Heart right ventricle (tissue), 16 donors: ENCODE results near the gene RFT1. TPM values are rescaled to one million over a fixed set of nuclear protein-coding genes. Genes with fewer than 3 reads are reported as not detected.
A peak's percentile ranks its signal among the peaks of the same experiment; 100 is the strongest.

ENCODE experiments used
- ATAC-seq, 8 donors: fragments of 200-7000 bp; cut with Tn5 transposase; one replicate each; pipeline ENCODE4 v1.9.1; 2020; ENCODE audit warnings: mild to moderate bottlenecking in 8 of 8, moderate library complexity in 8 of 8, moderate number of reproducible peaks in 1 of 8
- DNase-seq, 2 donors: peaks; one replicate each; pipeline ENCODE4 v3.0.0-alpha.2; 2020
- H3K27ac ChIP-seq, 10 donors: fragments of 200-600 bp; sonication (generic) in 2 of 10; one replicate each; pipeline versions ENCODE4 v1.5.0 to v1.8.0; 2020 to 2022; ENCODE audit warnings: mild to moderate bottlenecking in 3 of 10
- H3K27me3 ChIP-seq, 7 donors: fragments of 200-600 bp; one replicate each; pipeline ENCODE4 v1.8.0; 2021 to 2022; ENCODE audit warnings: mild to moderate bottlenecking in 2 of 7
- H3K36me3 ChIP-seq, 9 donors: fragments of 200-600 bp; sonication (generic) in 1 of 9; one replicate each; pipeline versions ENCODE4 v1.5.0 to v1.8.0; 2020 to 2022; ENCODE audit warnings: mild to moderate bottlenecking in 2 of 9
- H3K4me1 ChIP-seq, 9 donors: fragments of 200-600 bp; sonication (generic) in 1 of 9; one replicate each; pipeline versions ENCODE4 v1.5.0 to v1.8.0; 2020 to 2022; ENCODE audit warnings: mild to moderate bottlenecking in 4 of 9
- H3K4me3 ChIP-seq, 10 donors: fragments of 200-600 bp; sonication (generic) in 2 of 10; one replicate each; pipeline versions ENCODE4 v1.5.0 to v1.8.0; 2020 to 2022; ENCODE audit warnings: mild to moderate bottlenecking in 7 of 10, moderate library complexity in 2 of 10
- H3K9me3 ChIP-seq, 11 donors: fragments of 200-600 bp in 10 of 11; sonication (generic) in 2 of 11; one replicate each; pipeline versions ENCODE4 v1.5.0 to v1.8.0; 2013 to 2022; ENCODE audit warnings: mild to moderate bottlenecking in 2 of 11, control low read depth in 1 of 11, moderate library complexity in 1 of 11
- WGBS, 2 donors: extraction: QIAGEN DNeasy Blood & Tissue Kit; methylation state at CpG; one replicate each; pipeline ENCODE4 v1.1.7; 2013; ENCODE audit warnings: inconsistent platforms in 1 of 2; 5-methylcytosine and 5-hydroxymethylcytosine counted together
- intact Hi-C, 10 donors: fragments of 100-400 bp; cut with DNase I; formaldehyde crosslinking; loops; one replicate each; pipeline versions ENCODE4 v1.11.1 to v1.14.2; 2022
- polyA plus RNA-seq, 2 donors: library from polyadenylated mRNA; stranded (reverse); fragments of 200-250 nt; gene quantifications; one replicate each; pipeline ENCODE4 v1.2.3, GENCODE V29; 2013
- total RNA-seq, 10 donors: library from RNA; stranded (reverse); fragmentation: NEBNext Ultra II Directional in 3 of 10; extraction: Animal tissue kit (Norgen Biotek cat#: 25700) in 3 of 10; gene quantifications; one replicate each; pipeline versions ENCODE4 v1.2.1 to v1.2.4, GENCODE V29; 2021 to 2023
- TF ChIP-seq, protein P1 (sequence below), 9 donors: fragments of 200-600 bp; sonication (generic) in 2 of 9; IDR thresholded peaks; one replicate each; pipeline versions ENCODE4 v1.5.0 to v1.8.0; 2021 to 2022; ENCODE audit warnings: antibody characterized with exemption in 9 of 9, mild to moderate bottlenecking in 5 of 9, moderate library complexity in 1 of 9
- donor health status: Arrhythmogenic right ventricular cardiomyopathy.
- donor health status: ischemic (EF 13 %, LVEDD 7.1; RV severe dilation, severe dysfunction).
- donor health status: healthy with polysubstance abuse.
- donor health status: DM: no; HTN: yes; CAD: no.
- donor health status: DM: no; HTN: no; CAD: no.
- donor health status: ischemic (EF 25% LVEDD 6.9; RV normal size, moderate dysfunction).
- donor health status: ischemic (EF 25% LVEDD 5.7; RV mildly dilated, moderate dysfunction).
- donor health status: healthy.
- donor health status: DM: yes; HTN: yes; CAD: no.
- donor health status: Ischemic cardiomyopathy.
- donor health status: ischemic (EF 35%, LVEDD 5.7; RV mildly dilated, moderate dysfunction).
- donor health status: nonischemic (EF 11% LVEDD 7.7; RV severe dilation, severe dysfunction).
- donor health status: DM: yes; HTN: yes; CAD: no.
- donor health status: PGD.
- donor health status: ischemic (EF 29% LVEDD 5.4; RV normal size, mild dysfunction).
- donor health status: nonischemic (EF 23%, LVEDD 6.1; RV moderate dilation, normal function).

RFT1 gene
- total and polyA plus RNA-seq, 12 donors: 4.6 to 13.1 (median 9.1) TPM

DNA sequence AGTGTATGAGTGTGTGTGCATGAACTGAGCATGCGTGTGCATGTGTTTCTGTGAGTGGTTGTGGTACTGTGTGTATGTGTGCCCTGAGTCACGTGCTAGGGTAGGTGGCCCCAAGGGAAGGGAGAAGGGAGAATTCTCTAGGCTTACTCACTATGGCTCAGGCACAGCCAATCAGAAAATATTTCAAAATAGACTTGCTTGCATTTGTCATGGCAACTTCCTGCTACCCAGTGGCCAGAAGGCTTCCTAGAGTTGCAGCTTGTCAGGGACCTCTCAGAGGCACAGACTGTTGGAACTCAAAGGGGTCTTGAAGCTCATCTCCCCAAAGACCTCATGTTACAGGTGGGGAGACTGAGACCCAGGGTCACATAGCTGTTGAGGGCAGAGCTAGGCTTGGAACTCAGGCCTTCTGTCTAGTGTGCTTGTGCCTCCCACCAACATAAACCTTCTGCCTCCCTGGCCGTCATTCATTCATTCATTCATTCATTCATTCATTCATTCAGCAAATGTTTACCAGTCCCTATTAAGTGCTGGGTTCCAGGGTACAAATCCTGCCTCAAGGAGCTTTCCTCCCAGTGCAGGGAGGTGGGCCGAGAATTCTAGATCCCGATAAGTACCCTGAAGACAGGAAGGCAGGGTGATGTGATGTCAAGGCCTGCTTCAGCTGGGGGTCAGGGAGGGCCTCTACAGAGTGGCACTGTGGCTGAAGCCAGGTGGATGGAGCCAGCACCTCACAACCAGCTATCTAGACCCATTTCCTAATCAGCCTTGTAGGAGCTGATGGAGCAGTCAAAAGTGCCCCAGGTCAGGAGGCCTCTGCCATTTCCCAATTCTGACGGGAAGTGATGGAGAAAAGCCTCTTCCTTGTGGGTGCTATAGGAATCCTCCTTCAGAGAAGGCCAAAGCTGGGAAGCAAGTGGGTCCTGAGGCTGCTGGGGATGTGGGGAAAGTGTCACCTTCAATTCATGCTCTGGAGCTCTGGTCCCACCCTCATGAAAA is 10.9 kb upstream of the RFT1 start:
- WGBS, 2 donors: 79 to 80% methylated on average over 6 of the region's 6 CpGs
- DNase-seq: no peak
- ATAC-seq: peak in 6 of 8 donors; percentile 8 to 62 (median 35)
- no peak overlapping the region for H3K4me3 ChIP-seq
- H3K27ac ChIP-seq: peak overlapping the region in 1 of 10 donors; percentile 31
- H3K27me3 ChIP-seq: no peaks in the 10 kb centered on the region
- no peaks in the 10 kb centered on the region for H3K36me3 ChIP-seq
- H3K9me3 ChIP-seq: no peaks in the 10 kb centered on the region
- intact Hi-C loops: loop anchor here in 1 of 10 donors (5.0 kb wide), 1 partner anchor 36 kb away; no protein-coding TSS in a partner anchor
- TF ChIP-seq, protein P1, sequence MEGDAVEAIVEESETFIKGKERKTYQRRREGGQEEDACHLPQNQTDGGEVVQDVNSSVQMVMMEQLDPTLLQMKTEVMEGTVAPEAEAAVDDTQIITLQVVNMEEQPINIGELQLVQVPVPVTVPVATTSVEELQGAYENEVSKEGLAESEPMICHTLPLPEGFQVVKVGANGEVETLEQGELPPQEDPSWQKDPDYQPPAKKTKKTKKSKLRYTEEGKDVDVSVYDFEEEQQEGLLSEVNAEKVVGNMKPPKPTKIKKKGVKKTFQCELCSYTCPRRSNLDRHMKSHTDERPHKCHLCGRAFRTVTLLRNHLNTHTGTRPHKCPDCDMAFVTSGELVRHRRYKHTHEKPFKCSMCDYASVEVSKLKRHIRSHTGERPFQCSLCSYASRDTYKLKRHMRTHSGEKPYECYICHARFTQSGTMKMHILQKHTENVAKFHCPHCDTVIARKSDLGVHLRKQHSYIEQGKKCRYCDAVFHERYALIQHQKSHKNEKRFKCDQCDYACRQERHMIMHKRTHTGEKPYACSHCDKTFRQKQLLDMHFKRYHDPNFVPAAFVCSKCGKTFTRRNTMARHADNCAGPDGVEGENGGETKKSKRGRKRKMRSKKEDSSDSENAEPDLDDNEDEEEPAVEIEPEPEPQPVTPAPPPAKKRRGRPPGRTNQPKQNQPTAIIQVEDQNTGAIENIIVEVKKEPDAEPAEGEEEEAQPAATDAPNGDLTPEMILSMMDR (IDR thresholded peaks at IDR 0.05): no peak
- peaks cover 0 to 41% (median 10%) of the 10 kb centered on the region in 9 donors for H3K4me1 ChIP-seq

DNA sequence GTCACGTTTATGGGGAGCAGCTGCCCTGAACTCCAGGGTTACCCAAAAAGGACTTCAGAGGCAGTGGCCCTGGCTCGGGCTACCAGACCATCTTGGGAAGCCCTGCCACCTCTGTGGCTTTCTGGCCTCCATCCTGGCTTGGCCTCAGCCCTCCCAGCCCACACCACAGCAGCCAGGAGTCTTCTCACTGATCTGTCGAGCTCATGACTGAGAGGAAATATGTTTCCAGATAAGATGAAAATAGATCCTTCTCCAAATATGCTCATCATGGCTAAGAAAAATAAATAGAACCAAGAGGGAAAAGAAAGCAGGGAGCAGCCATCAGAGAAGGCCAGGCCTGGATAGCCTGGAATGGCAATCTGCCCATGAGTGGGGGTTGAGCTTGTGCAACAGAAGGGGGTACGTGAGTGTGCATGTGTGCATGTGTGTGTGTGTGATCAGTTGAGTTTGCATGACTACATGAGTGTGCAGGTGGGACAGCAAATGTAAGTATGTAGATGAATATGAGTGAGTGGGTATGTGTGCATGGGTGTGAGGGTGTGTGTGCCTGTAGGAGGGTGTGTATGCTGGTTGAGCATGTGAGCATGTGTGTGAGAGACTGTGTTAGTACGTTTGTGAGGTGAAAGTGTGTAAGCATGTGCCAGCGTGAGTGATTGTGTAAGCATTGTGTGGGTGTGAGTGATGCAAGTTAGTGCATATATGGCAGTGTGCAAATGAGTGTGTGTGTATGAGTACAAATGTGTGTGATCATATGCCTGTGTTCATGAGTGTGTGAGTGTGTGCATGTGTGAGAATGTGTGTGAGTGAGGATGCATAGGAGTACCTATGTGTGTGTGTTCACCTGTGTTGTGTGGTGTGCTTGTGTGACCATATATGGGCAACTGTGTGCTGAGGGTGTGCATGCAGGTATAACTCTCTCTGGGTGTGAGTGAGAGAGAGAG is 9.9 kb upstream of the RFT1 start:
- TF ChIP-seq, protein P1 (IDR thresholded peaks at IDR 0.05): no peak
- peaks cover 0 to 41% (median 10%) of the 10 kb centered on the region in 9 donors for H3K4me1 ChIP-seq
- H3K36me3 ChIP-seq: no peaks in the 10 kb centered on the region
- DNase-seq: no peak
- no peak overlapping the region for H3K4me3 ChIP-seq
- H3K27me3 ChIP-seq: no peaks in the 10 kb centered on the region
- 49 to 55% methylated on average over 6 of the region's 6 CpGs for WGBS, 2 donors
- ATAC-seq: peak in 2 of 8 donors; percentile 10 to 42
- no peak overlapping the region for H3K27ac ChIP-seq
- H3K9me3 ChIP-seq: no peaks in the 10 kb centered on the region
- intact Hi-C loops: loop anchor here in 1 of 10 donors (5.0 kb wide), 1 partner anchor 37 kb away; no protein-coding TSS in a partner anchor

DNA sequence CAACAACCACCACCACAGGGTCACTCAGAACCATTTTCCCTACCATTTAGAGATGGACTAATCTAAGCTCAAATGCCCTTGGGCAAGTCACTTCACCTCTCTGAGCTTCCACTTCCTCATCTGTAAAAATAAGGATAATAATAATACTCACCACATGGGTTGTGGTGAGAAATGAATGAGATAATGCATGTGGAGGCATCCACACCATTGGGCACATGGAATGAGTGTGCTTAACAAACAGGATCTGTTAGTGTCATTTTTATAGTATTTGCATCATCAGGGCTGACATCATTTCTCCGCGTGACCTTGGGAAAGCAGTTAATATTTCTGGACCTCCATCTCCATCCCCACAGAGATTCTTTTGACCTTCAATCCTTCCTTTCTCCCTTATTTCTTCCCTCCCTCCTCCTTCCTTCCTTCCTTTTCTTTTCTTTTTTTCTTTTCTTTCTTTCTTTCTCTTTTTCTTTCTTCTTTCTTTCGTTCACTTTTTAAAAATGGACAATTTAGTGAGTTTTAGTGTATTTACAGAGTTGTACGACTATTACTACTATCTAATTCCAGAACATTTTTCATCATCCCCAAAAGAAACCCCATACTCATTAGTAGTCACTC is 7.7 kb upstream of the RFT1 start:
- intact Hi-C loops: no loop called here
- Histone ChIP-seq H3K9me3 (no peaks in the 10 kb centered on the region), H3K4me1 (peaks cover 0 to 40% (median 10%) of the 10 kb centered on the region in 9 donors), H3K27ac (no peak overlapping the region), H3K36me3 (no peaks in the 10 kb centered on the region), H3K27me3 (no peaks in the 10 kb centered on the region), H3K4me3 (no peak overlapping the region)
- ATAC-seq: no peak
- TF ChIP-seq, protein P1 (IDR thresholded peaks at IDR 0.05): no peak
- no peak for DNase-seq
- 87 to 93% methylated on average over 4 of the region's 4 CpGs for WGBS, 2 donors
